NCI-H2081 (cell line): ENCODE results near the gene CHAC2.
"Not testable (repeated sequence)": the region's sequence is repeated elsewhere in the genome, so short reads cannot be mapped to it uniquely, and the experiment has no call there.

Experiments
- DNase-seq, 2 experiments: peaks; one replicate each; lab custom pipeline; 2025; lab: John Stamatoyannopoulos, UW

The CHAC2 gene

DNA sequence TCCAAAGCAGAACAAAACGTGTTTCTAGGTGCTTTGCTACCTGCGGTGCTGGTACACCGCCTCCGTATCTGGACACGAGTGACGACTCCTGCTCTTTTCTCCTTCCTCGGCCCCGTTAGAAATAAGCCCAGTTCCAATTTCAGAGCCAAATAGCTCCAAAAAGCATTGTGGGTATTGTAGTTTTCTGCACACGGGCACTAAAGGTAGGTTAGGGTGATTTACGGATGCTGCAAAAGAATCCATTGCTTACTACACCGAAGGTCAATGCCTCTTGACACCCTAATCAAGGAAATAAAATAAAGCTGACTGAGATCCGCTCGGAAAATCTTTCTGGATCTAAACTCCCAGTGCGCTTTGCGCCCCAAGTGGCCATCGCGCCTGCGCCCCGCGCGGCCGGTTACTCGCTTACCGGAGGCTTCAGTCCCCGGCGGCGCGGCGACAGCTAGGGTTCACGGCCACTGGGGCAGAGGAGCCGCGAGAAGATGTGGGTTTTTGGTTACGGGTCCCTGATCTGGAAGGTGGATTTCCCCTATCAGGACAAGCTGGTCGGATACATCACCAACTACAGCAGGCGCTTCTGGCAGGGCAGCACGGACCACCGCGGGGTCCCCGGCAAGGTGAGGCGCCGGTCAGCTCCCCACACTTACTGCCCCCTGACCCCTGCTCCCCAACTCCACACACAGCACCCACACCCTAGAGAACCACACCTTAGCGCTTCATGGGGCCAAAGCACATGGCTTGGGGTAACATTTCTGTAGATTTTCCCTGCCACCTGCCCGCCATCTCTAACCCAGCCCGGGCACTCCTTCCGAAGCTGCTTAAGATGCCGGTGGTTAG, at the start of gene CHAC2:
Gene CHAC2 (plus strand): TSS at position 400 of the 837 bp plus-strand sequence. CDS start 83 bp downstream, at position 483.
- peak; percentile 88 to 92 for DNase-seq

DNA sequence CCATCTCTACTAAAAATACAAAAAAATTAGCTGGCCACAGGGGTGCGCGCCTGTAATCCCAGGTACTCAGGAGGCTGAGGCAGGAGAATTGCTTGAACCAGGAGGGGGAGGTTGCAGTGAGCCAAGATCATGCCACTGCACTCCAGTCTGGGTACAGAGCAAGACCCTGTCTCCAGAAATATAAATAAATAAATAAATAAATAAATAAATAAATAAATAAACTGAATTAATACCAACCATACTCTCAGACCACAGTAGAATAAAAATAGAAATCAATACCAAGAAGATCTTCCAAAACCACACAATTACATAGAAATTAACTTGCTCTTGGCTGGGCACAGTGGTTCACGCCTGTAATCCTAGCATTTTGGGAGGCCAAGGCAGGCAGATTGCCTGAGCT, 46.7 kb upstream of the CHAC2 start:
- DNase-seq, result not testable (repeated sequence)

GRCh38 chr2:53724536-53724935, 43.1 kb upstream of the CHAC2 start:
- DNase-seq, result no peak

DNA sequence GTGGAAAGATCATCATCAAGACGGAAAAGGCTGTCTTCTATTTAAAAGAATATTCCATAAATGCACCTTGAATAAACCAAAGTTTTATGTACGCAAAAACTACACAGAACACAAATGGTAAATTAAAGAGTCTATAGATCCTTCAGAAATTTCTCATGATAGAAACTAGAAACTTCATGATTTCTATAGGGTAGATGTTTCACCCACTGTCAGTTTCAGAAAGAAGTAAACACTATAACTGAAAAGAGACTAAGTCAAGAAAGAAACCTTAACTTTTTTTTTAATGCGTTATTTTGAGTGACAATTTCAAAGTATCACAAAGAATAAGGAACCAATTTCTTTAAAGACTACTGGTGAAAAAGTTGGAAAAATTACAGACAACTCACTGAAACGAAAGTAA, 41.9 kb upstream of the CHAC2 start:
- no peak for DNase-seq

GRCh38 chr2:53727921-53728320, 39.7 kb upstream of the CHAC2 start:
- DNase-seq, result peak in 1 of 2 experiments; percentile 67

GRCh38 chr2:53729143-53729762, 38.4 kb upstream of the CHAC2 start:
- DNase-seq, result no peak

- no peak for DNase-seq
These were observed 30.5 kb upstream of the CHAC2 start for GRCh38 chr2:53737091-53737490.

- DNase-seq, result no peak
These were observed 28.6 kb upstream of the CHAC2 start for GRCh38 chr2:53739032-53739431.

GRCh38 chr2:53740170-53740569, 27.4 kb upstream of the CHAC2 start:
- DNase-seq, result peak; percentile 14 to 48

GRCh38 chr2:53744395-53745065, 23.1 kb upstream of the CHAC2 start:
- no peak for DNase-seq

GRCh38 chr2:53750041-53750768, 17.4 kb upstream of the CHAC2 start:
- no peak for DNase-seq

DNA sequence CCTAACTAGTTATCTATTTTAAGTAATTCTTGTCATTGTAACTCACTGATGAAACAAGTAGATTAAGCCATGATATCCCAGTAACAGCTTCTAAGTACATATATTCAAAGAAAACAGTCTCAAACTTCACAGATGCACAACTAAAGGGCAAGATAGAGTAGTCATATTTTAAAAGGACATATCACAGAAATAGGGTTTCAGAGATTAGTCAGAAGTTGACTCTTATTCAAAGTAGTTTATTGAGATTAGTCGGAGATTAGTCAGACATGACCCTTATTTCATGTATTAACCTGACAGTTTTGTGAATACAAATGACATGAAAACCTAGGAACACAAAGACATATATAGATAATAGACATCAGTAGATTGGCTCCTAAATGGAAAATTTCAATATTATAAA, 15.9 kb upstream of the CHAC2 start:
- DNase-seq, result no peak

DNA sequence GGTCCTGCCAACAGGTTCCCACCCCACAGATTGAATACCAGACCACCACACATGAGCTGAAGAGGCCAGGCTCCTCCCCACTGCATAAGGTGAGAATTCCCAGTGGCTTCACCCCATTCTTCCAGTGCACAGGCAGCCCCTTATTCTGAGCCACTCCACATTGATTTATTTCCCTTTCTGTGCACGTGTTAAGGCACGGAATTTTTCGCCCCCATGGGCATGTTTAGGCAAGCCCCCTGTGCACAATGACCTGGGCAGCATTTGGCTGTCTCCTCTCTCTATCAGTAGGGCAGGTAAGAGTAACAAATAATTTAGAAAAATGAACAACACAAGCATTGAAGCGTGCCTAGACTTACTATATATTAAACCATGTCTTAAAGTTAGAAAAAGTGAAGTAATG, 15.2 kb upstream of the CHAC2 start:
- DNase-seq, result no peak

GRCh38 chr2:53753041-53753440, 14.6 kb upstream of the CHAC2 start:
- DNase-seq, result no peak

- no peak for DNase-seq
These were observed 12.5 kb upstream of the CHAC2 start for GRCh38 chr2:53755121-53755520.

GRCh38 chr2:53756644-53757043, 11.0 kb upstream of the CHAC2 start:
- DNase-seq, result no peak

GRCh38 chr2:53757206-53757605, 10.4 kb upstream of the CHAC2 start:
- DNase-seq, result not testable (repeated sequence)

- no peak for DNase-seq
These were observed 1.8 kb upstream of the CHAC2 start for GRCh38 chr2:53765767-53766166.

DNA sequence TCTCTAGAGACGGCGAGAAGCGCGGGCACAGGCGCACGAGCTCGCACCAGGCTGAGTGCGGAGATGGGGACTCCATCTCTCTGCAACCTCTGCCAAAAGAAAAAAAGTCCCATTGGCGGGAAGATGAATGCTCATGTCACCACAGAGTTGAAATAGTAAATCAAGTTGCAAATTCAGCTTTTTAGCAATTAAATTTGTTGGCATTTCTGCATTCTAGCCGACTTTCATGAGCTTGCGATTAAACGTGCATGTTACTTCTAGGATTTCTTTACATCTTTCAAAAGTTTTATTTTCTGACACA, 588 bp downstream of the CHAC2 start:
- peak; percentile 11 to 52 for DNase-seq

DNA sequence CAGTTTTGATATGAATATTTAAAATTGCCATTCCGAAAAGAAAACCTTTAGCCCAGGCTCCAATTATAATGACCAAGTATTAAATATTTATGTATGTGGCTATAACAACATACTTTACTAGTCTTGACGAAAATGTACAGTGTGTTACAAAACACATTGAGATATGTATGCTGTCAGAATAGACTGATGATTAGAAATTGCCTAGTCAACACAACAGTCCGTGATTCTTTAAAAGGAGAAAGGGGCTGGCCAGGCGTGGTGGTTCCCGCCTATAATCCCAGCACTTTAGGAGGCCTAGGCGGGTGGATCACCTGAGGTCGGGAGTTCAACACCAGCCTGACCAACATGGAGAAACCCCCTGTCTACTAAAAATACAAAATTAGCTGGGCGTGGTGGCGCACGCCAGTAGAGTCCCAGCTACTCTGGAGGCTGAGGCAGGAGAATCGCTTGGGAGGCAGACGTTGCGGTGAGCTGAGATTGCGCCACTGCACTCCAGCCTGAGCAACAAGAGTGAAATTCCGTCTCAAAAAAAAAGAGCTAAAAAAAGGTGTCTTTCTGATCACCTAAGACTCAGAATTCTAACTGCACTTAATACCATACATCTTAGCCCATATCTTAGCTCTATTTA, 1.8 kb downstream of the CHAC2 start:
- no peak for DNase-seq

DNA sequence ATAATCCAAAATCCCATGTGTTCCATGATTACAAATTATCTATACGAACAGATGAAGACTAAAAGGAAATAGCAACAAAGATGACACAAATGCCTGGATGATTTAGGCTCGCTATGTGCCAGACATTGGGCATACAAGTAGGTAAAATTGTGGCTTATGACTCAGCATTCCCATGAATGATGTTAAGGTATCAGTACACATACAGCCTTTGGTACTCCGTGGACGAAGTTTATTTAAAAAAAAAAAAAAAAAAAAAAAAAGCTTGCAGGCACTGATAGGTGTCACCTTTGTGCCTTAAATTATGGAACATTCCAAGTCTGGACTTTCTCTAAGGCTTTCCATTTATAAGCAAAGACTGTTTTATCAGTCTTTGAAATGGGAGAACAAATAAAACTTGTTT, 2.7 kb downstream of the CHAC2 start:
- no peak for DNase-seq

GRCh38 chr2:53777134-53777533, 9.5 kb downstream of the CHAC2 start:
- DNase-seq, result no peak
